K562 (cell line): ENCODE measurements around the gene PAX5.
"Not testable (repeated sequence)": the region's sequence is repeated elsewhere in the genome, so short reads cannot be mapped to it uniquely, and the experiment has no call there.

Experiments
- CBFB ChIP-seq: sonication (generic); formaldehyde crosslinking; IDR thresholded peaks from 2 replicates; pipeline ENCODE4 v1.4.0; 2020; ENCODE audit warnings: mild to moderate bottlenecking, missing genetic modification reagents
- SETDB1 ChIP-seq: IDR thresholded peaks from one replicate; pipeline ENCODE4 v1.6.1; 2012; ENCODE audit warnings: low read length, control low read depth, inconsistent platforms

DNA sequence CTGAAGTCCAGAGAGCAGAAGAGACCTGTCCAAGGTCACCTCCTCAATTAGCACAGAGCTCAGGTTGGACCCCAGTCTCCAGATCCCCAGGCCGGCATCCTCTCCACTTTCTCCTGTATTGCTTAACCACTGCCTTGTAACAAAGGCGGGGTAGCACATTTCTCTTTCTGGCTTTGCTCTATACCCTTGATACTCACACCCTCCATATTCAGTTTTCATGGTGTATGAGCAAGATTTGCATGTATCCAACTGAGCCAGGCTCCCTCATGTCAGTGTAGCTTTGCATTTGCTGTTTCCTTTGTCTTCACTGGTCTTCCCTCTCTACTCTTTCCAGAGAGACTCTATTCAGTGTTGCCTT, 20.3 kb upstream of the PAX5 start:
- TF ChIP-seq SETDB1; CBFB (CRISPR knock-in tag): not testable (repeated sequence)
